HG03342 (cell line): Measurements from ENCODE around the gene PRTN3.

Experiments used
- ATAC-seq: cut with Tn5 transposase; IDR thresholded peaks from one replicate; pipeline ENCODE4 v1.9.1; 2021; ENCODE audit warnings: mild to moderate bottlenecking, moderate library complexity; ENCODE audit not compliant: unreplicated experiment

The PRTN3 gene

DNA sequence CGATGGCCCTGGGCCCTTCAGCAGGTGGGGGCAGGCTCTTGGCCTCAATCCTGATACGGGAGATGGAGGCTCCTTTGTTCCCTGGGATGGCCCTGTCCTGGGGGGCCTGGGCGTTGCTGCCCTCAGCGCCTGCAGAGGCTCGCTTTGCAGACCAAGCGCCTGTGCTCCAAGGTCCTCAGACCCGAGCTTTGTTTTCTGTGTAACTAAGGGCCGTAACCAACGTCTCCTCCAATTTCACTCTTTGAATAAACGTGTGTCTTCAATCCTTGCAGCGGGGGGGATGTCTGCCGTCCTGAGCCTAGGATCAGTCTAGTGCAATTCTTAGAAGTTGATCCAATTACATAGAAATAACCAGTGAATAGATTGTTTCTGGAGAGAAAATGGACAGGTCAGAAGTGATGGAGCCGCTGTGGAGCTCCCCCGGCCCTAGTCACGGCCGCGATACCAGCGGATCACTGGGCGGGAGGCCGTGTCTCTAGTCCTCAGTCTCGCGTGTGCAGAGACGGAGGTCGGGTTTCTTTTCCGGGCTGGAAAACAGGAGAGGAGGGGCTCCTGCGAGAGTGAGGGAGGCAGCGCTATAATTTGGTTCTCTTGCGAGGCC lies 38.2 kb upstream of the PRTN3 start:
- ATAC-seq, result no peak

DNA sequence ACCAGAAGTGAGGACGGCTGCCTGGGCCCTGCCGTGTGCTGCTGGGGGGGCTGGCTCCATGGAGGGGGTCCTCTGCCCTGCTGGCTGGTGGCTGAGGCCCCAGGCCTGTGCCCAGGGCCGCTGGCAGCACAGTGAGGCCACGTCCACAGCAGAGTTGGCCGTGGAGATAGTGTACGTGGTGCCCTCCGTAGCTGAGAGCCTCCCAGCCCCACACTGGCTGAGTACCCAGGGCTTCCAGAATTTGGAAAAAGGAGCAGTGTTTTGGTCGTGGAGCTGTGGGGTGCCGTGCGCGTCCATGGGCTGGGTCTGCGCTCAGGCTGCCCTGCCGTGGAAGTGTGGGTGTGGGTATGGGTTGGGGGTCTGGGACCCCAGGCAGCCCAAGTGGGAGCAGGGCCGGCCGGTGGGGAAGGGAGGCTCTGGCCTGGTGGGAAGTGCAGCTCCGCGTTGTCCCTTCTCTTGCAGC lies 37.7 kb upstream of the PRTN3 start:
- ATAC-seq, result no peak

DNA sequence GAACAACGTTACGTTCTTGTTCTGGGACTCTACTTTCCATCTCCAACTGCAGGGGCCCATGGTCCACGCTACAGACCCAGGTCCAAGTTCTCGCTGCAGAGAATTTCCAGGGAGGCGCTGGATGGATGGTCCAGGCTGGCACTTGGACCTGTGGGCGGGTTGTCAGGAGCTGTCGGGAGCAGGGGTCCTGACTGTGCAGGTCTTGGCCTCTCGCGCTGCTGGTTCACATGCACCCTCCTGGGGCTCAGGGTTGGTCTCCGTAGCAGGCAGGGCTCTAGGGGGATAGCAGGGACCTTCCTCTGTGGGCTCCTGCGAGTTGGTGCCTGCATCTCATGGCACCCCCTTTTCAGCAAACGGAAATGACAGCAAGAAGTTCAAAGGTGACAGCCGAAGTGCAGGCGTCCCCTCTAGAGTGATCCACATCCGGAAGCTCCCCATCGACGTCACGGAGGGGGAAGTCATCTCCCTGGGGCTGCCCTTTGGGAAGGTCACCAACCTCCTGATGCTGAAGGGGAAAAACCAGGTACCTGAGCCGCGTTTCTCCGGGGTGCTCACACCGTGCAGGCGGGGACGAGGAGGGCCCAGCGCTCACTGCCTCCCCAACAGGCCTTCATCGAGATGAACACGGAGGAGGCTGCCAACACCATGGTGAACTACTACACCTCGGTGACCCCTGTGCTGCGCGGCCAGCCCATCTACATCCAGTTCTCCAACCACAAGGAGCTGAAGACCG lies 36.9 kb upstream of the PRTN3 start:
- ATAC-seq, result no peak

DNA sequence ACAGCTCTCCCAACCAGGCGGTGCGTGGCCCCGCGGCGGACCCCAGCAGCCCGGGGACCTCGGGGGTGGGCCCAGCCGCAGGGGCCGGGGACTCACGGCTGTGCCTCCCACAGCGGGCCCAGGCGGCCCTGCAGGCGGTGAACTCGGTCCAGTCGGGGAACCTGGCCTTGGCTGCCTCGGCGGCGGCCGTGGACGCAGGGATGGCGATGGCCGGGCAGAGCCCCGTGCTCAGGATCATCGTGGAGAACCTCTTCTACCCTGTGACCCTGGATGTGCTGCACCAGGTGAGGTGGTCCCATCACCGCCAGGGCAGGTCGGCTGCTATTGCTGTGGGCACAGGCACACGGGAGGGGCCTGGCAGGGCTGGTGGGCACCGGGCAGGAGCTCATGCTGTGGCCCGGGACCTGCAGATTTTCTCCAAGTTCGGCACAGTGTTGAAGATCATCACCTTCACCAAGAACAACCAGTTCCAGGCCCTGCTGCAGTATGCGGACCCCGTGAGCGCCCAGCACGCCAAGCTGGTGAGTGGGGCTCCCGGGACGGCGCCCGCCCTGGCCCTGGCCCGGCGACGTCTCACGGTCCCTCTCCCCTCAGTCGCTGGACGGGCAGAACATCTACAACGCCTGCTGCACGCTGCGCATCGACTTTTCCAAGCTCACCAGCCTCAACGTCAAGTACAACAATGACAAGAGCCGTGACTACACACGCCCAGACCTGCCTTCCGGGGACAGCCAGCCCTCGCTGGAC lies 36.2 kb upstream of the PRTN3 start:
- ATAC-seq, result no peak

DNA sequence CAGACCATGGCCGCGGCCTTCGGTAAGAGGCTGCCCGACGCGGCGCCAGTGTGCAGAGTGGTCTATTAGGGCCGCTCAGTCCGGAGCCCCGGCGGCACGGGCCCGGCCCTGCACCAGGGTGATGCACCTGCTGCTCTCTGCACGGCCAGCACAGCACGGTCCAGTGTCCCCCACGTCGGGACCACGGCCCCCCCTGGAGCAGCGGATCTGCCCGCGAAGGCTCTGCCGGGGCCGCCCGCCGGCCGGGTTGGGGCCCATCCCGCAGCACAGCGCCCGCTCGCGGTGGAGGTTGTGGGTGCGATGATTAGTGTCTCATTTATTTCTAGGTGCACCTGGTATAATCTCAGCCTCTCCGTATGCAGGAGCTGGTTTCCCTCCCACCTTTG lies 35.6 kb upstream of the PRTN3 start:
- no peak for ATAC-seq

DNA sequence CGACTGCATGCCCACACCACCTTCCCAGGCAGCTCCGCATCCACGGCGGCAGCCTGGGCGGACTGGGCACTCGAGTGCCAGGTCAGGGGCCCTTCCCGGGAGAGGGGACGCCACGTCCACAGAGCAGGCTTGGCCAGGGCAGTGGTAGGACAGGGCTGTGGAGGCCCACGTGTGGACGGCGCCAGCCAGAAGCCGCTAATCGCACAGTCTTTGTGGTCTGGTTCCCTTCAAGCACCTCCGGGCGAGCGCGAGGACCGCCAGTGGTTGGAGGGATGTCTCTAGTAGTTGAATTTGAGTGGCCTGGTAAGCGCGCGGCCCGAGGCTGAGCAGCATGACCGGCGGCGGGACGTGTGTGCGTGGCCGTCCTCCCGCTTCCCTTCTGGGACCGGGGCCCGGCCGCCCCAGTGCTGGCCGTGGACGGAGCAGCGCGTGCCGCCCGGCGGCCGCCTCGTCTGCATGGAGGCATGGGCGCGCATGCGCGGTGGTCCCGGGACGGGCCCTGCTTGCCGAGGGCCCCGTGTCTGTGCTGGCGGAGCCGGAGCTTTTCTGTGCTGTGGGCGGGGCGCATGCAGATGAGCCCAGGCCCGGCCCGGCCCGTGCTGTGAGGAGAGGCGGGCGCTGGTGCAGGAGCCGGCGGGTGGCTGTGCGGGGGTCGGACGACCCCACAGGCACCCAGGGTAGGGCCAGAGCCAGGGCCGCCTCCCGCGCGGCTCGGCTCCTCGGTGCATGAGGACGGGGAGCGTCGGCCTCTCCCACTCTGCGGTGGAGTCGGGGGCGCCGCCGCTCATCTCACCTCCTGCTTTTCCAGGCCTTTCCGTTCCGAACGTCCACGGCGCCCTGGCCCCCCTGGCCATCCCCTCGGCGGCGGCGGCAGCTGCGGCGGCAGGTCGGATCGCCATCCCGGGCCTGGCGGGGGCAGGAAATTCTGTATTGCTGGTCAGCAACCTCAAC lies 34.9 kb upstream of the PRTN3 start:
- ATAC-seq, result no peak

DNA sequence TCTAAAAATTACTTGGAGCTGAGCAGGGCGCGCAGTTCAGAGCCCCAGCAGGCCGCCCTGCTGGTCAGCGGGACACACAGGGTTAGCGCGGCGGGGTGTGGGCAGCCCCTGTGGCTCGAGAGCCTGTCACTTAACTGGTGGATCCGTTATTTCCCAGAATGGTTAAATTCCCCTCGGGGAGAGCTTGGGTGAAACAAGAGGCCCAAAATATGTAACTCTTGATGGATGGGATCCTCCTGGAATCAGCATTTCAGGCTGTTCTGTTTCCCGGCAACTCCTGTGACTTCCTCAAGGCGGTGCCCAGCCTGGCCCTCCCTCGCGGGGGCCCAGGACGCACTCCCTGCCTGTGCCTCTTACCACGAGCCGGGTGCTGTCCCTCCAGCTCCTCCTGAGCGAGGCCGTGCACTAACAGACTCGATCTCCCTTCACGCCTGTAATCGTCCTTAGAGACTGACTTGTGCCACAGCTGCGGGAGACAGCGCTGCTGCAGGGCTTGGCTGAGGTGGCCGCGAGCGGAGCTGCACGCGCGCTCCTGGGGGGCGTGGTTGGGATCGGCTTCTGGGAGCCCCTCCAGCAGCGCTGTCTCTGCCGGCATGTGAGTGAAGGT lies 33.9 kb upstream of the PRTN3 start:
- no peak for ATAC-seq

DNA sequence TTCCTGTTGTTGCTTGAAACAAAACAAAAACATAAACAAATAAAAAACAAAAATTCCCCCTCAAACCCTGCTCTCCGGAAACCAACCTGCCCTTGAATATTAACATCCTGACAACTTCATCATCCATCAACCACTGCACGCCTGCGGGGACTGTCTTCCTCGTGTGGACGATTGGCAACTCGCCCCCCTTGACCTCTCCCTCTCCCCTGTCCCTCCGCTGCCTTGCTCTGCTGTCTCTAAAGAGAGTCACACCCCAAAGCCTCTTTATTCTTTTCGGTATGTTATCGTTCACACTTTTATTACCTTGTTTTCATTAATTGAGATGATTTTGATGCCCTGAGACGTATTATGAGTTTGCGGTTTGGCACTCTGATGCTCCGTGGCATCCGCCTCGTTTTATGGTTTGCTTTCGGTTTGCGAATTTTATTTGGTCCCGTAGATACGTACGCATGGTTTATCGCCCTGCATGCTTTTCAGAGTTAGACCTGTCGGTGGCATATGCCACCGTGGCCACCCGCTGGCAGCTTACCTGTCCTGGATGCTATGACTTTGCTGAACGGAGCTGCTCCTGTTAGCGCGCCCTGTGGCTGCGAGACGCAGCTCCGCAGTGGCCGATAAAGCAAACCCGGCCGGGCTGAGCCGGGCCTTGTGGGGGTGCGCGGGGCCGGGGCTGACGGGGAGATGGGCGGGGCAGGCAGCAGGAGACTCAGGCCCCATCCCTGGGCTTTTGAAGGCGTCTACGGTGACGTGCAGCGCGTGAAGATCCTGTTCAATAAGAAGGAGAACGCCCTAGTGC lies 33.0 kb upstream of the PRTN3 start:
- ATAC-seq, result no peak

DNA sequence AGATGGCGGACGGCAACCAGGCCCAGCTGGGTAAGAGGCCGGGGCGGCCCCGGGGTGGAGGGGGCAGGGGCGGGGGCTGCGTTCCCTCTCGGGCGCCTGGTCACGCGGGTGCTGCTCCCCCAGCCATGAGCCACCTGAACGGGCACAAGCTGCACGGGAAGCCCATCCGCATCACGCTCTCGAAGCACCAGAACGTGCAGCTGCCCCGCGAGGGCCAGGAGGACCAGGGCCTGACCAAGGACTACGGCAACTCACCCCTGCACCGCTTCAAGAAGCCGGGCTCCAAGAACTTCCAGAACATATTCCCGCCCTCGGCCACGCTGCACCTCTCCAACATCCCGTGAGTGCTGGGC lies 32.4 kb upstream of the PRTN3 start:
- ATAC-seq, result no peak

DNA sequence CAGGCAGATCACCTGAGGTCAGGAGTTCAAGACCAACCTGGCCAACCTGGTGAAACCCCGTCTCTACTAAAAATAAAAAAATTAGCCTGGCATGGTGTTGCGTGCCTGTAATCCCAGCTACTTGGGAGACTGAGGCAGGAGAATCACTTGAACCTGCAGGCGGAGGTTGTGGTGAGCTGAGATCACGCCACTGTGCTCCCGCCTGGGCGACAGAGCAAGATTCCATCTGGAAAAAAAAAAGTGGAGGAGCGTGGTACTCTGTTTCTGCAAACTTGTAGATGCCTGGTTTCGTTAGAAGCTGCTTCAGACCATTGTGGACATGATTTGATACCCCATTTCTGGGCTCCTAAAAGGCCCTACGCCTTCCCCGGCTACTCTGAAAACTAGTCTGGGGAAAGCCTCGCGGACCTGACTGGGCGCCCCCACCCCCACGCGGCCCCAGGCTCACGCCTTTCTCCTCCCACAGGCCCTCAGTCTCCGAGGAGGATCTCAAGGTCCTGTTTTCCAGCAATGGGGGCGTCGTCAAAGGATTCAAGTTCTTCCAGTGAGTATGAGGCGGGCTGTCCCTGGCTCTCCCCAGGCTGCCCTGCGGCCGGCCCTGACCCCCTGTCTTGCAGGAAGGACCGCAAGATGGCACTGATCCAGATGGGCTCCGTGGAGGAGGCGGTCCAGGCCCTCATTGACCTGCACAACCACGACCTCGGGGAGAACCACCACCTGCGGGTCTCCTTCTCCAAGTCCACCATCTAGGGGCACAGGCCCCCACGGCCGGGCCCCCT lies 30.5 kb upstream of the PRTN3 start:
- no peak for ATAC-seq

DNA sequence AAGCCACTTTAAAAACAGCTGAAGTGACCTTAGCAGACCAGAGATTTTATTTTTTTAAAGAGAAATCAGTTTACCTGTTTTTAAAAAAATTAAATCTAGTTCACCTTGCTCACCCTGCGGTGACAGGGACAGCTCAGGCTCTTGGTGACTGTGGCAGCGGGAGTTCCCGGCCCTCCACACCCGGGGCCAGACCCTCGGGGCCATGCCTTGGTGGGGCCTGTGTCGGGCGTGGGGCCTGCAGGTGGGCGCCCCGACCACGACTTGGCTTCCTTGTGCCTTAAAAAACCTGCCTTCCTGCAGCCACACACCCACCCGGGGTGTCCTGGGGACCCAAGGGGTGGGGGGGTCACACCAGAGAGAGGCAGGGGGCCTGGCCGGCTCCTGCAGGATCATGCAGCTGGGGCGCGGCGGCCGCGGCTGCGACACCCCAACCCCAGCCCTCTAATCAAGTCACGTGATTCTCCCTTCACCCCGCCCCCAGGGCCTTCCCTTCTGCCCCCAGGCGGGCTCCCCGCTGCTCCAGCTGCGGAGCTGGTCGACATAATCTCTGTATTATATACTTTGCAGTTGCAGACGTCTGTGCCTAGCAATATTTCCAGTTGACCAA lies 29.8 kb upstream of the PRTN3 start:
- no peak for ATAC-seq

DNA sequence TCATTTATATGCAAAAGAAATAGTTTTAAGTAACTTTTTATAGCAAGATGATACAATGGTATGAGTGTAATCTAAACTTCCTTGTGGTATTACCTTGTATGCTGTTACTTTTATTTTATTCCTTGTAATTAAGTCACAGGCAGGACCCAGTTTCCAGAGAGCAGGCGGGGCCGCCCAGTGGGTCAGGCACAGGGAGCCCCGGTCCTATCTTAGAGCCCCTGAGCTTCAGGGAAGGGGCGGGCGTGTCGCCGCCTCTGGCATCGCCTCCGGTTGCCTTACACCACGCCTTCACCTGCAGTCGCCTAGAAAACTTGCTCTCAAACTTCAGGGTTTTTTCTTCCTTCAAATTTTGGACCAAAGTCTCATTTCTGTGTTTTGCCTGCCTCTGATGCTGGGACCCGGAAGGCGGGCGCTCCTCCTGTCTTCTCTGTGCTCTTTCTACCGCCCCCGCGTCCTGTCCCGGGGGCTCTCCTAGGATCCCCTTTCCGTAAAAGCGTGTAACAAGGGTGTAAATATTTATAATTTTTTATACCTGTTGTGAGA lies 29.2 kb upstream of the PRTN3 start:
- no peak for ATAC-seq

DNA sequence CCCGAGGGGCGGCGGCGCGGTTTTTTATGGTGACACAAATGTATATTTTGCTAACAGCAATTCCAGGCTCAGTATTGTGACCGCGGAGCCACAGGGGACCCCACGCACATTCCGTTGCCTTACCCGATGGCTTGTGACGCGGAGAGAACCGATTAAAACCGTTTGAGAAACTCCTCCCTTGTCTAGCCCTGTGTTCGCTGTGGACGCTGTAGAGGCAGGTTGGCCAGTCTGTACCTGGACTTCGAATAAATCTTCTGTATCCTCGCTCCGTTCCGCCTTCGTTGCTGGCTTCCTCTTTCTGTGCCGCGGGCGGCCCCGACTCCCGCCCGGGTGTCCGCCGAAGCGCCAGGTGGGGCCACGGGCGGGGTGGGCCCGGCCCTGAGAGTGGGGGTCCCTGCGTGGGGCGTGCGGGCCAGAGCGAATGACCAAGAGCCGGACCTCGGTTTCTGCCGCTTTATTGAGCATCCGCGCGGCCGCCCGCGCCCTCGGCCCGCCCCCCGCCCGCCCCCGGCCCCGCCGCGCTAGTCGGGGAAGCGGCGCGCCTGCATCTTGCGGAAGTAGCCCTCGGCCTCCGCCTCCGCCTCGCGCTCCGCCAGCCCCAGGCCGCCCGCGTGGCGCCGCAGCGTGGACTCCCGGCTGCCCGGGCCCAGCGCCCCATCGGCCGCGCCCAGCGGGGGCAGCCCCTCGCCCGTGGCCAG lies 28.6 kb upstream of the PRTN3 start:
- no peak for ATAC-seq

DNA sequence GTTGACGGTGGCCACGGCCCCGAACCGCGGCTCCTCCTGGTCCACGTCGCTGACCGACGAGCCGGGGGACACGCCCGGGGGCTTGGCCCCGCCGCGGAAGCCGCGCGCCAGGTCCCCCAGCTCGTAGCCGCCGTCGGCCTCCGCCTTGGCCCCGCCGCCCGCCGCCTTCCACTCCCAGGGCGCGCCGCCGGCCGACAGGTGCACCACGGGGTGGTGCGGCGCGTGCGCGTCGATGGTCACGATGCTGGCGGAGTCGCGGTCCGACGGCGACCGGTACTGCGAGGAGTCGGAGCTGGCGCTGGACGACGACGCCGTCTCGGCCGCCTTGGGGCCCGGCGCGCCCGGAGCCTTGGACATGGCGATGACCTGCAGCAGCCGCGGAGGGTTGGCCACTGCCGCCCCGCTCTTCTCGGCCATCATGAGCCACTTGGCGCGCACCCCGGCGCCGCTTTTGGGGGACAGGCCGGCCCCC lies 28.0 kb upstream of the PRTN3 start:
- ATAC-seq, result no peak

DNA sequence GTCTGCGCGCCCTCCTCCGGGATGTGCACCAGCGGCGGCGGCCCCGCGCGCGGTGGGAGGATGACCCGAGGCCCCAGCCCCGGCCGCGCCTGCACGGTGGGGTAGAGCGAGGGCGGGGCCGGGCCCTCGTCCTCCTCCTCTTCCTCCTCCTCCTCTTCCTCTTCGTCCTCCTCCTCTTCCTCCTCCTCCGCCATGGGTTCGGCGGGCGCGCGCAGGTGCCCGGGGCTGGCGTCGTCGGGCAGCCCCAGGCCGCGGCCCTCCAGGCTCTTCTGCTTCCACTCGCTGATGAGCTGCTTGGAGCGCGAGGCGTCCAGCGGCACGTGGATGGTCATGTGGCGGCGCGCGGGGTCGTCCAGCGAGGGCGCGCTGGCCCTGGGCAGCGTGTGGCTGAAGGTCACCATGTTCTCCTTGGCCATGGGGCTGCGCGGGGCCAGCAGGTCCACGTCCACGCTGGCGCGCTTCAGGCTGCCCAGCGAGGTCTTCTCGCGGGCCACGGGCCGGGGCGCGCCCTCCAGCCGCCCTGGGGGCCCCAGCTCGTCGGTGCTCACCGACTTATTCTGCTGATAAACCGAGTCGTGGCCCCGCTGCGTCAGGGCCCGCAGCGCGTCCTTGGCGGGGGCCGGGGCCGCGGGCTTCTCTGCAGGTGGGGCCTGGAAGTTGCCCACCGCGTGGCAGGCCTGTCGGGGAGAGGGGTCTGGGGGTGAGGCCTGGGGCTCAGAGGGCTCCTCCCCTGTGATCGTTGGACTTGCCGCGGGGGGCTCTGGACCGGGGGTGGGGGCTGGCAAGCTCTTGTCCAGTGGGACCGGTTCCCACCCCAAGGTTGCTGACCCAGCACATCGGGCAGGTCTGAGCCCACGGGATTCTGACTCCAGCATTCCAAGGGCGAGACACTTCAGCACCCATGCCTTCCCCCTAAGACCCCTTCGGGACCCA lies 27.3 kb upstream of the PRTN3 start:
- no peak for ATAC-seq
